Stimulated activated CD8-positive, alpha-beta memory T cell treated with anti-CD3 and anti-CD28 coated beads, Interleukin-15, amount 100 ng/mL, for 24 hours (primary cell): ENCODE data around the gene CNOT1.
"Not testable (repeated sequence)": the region's sequence is repeated elsewhere in the genome, so short reads cannot be mapped to it uniquely, and the experiment has no call there.

Experiments used
- DNase-seq: peaks from one replicate; pipeline ENCODE4 v3.0.0-alpha.2; 2020; ENCODE audit warnings: low read depth

CNOT1 gene

DNA sequence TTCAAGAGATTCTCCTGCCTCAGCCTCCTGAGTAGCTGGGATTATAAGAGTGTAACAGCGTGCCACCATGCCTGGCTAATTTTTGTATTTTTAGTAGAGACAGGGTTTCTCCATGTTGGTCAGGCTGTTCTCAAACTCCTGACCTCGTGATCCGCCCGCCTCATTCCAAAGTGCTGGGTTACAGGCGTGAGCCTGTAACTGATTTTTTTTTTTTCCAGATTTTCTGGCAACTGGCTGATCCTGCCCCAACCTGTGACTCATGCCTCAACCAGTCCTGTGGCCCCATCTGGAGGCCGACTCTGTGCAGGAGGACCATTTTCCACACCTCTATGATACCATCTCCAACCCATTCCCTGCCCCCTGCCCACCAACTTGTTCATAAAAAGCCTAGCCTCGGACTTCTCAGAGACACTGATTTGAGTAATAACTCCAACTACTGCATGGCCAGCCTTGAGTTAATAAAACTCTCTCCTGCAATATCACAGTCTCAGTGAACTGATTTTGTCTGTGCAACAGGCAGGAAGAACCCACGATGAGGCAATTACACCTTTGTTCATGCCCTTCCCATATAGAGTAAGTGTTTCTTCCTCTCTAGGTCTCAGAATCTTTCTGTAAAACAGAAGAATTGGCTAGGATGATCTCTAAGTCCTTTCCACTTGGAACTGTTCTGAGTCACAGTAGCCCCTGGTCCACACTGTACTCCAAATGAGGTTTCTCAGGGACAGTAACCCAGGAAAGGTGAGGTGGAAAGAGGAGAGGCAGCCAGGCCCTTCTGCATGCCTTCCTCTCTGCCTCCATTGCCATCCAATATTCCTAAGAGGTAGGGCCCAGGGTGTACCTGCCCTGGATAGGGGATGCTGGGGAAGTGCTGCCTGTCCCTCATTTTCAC lies 8.8 kb upstream of the CNOT1 start:
- DNase-seq = no peak

DNA sequence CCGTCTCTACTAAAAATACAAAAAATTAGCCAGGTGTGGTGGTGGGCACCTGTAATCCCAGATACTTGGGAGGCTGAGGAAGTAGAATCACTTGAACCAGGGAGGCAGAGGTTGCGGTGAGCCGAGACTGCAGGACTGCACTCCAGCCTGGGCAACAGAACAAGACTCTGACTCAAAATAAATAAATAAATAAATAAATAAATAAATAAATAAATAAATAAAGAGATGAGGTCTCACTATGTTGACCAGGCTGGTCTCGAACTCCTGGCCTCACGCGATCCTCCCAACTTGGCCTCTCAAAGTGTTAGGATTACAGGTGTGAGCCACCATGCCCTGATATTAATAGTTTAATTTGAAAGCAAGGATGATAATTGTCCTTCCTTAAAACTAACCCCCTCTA lies 7.4 kb upstream of the CNOT1 start:
- not testable (repeated sequence) for DNase-seq

DNA sequence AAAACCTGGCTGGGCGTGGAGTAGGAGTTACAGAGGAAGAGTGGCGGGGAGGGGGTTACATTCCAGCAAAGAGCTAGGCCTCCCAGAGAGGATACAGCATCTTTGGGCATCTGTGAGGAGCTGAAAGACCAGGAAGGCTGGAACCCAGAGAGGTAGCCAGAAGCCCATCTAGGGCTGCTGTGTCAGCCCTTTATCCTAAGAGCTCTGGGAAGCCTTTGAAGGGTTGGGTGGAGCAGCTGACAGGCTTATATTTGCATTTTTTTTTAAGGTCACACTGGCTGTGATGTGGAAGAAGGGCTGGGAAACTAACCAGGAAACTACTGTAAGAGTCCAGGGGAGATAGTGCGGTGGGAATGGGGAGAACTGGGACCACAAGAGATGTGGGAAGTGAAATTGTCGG lies 6.8 kb upstream of the CNOT1 start:
- DNase-seq = no peak

DNA sequence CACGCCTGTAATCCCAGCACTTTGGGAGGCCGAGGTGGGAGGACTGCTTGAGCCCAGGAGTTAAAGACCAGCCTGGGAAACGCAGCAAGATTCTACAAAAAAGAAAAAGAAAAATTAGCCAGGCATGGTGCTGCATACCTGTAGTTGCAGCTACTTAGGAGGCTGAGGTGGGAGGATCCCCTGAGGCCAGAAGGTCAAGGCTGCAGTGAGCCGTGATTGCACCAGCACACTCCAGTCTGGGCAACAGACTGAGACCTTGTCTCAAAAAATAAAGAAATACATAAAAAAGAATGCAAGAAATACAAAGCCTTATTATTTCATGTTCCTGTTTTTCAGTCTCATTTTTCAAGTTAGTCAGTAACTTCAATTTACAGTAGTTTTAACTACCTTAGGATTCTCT lies 5.9 kb upstream of the CNOT1 start:
- no peak for DNase-seq

DNA sequence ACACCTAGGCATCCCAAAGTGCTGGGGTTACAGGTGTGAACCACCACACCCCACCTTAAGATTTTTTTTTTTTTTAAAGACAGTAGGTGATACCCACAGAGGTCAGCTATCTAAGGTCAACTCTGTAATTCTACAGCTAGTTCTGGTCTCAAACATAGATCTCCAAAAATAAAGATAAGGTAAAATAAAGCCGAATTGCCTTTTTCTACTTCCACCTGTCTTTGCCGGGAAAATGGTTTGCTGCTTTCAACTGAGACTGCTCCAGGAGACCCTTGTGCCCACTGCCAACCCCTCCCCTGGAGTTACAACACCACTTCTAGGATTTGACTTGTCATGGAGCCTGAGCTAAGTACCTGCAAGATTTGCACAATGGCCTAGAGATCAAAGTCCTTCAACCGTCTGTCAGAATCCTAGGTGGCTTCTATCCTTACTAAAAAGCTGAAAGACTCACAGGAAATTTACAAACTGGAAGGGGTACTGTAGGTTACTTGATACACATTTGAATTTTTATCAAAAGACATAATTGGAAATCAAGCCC lies 4.7 kb upstream of the CNOT1 start:
- no peak for DNase-seq

DNA sequence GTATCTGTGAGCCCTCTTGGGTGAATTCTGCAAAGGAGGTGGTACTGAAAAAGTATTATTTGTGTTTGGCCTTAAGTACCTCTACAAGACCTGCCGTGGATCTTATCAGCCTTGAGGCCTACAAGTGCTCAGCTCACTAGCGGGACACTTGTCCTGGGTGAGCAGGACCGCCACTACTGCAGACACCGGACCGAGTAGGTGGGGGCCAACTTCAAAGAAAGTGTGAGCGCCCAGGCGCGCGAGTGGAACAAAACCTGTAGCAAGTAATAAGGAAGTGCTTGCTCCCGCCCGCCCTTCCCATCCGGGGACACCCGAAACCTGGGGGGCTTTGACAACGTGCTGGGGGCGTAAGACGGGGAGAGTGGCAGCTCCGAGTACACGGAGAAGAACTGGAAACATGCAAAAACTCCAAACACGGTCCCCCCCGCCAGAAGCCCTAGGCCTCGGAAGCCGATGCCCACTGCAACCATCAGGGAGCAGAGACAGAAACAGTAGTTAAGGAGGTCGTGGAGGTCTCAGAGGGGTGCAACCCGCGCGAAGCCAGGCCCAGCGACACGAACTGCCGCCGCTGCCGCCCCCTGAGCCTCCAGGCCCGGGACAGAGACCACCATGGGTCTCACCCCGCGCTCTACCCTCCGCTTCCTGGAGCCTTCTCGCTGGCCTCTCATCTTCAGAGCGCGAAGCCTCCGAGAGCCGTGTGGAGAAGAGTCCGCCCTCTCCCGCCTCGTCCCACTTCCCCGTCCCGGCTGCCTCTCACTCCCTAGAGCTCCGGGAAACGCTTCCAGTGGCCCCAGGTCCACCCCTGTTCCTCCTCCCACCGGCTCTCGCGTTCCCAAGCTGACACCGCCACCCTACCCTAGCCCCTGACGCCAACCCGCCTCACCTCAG lies 537 bp downstream of the CNOT1 start:
- peak; percentile 20 for DNase-seq

DNA sequence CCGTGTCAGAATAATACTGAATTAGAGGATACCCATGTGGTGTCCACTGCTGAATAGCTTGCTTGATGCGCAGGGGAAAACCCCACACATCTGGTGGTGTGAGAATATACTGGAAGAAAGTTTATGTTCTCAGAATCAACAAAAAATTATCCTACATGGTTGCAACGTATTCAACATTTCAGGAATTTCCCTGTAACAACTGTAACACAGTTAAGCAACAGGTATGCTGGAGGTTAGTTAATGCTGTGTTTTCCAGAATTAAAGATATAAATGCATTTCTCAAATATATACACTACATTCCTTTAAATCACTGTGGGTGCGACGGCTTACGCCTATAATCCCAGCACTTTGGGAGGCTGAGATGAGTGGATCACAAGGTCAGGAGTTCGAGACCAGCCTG lies 5.4 kb downstream of the CNOT1 start:
- DNase-seq = no peak

DNA sequence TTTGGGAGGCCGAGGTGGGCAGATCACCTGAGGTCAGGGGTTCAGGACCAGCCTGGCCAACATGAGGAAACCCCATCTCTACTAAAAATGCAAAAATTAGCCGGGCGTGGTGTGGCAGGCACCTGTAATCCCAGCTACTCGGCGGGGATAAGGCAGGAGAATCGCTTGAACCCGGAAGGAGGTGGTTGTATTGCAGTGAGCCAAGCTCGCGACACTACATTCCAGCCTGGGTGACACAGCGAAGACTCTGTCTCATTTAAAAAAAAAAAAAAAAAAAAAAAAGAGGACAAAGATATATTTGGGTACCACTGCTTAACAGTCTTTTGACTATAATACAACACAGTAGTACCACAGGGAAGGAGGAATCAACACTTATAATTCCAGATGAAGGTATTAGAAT lies 9.2 kb downstream of the CNOT1 start:
- no peak for DNase-seq

DNA sequence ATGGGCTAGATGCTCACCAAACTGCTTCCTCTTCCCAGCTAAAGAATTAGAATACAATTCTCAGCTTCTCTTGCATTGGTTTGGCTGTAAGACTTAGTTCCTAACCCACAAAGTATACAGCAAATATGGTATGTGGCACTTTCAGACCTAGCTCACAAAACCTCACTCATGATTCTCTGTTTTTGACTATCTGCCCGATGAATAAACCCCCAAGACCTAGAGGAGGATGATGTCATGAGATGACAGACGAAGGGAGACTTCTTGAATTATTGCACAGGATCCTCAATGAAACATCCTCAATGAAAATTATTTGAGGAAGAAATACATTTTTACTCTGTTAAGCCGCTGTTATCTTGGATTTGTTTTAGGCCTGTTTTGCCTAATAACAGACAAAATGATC lies 14.3 kb downstream of the CNOT1 start:
- no peak for DNase-seq

DNA sequence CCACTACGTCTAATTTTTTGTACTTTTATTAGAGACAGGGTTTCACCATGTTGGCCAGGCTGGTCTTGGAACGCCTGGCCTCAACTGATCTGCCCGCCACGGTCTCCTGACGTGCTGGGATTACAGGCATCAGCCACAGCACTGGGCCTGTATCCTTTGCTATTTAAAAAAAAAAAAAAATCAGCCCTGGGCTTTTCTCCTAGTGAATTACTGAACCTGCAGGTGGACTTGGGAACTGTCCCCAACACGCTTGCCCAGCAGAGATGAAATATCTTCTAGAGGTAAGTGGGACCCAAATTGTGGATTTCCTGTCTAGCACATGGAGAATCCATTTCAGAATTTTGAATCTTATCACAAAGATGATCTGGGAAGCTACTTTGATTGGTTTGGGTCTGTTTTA lies 14.8 kb downstream of the CNOT1 start:
- DNase-seq = no peak

DNA sequence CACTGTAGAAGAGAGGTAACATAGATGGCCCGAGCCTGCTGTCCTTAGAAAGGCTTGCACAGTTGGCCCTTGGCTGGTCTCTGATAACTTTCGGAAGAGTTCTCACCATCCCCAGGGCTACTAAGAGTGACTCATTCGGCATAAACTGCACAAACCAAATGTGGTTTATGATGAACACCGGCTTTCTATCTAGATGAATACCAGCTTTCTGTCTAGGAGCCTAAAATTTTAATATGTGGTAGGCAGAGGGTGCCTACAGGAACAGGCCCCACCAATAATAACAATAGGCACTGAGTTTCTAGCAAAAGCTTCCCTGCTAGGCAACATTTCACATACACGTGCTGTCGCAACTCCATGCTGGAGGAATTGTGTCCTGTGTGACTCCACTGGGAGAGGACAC lies 15.4 kb downstream of the CNOT1 start:
- DNase-seq = no peak

DNA sequence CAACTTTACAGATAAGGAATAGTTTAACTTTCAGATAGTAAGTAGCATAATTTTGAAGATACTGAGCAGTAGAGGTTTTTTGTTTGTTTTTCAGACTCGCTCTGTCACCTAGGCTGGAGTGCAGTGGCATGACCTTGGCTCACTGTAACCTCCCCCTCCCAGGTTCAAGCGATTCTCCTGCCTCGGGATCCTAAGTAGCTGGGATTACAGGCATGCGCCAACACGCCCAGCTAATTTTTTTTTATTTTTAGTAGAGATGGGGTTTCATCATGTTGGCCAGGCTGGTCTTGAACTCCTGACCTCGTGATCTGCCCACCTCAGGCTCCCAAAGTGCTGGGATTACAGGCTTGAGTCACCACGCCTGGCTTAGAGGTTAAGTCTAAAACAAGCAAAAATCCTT lies 16.7 kb downstream of the CNOT1 start:
- DNase-seq = not testable (repeated sequence)

DNA sequence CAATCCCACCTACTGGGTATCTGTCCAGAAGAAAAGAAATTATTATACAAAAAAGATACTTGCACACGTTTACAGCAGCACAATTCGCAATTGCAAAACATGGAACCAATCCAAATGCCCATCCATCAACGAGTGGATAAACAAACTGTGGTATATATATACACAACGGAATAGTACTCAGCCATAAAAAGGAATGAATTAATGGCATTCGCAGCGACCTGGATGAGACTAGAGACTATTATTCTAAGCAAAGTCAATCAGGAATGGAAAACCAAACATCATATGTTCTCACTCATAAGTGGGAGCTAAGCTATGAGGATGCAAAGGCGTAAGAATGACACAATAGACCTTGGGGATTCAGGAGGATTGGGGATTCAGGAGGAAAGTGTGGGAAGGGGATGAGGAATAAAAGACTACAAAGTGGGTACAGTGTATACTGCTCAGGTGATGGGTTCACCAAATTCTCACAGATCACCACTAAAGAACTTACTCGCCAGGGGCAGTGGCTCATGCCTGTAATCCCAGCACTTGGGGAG lies 21.0 kb downstream of the CNOT1 start:
- DNase-seq = no peak

DNA sequence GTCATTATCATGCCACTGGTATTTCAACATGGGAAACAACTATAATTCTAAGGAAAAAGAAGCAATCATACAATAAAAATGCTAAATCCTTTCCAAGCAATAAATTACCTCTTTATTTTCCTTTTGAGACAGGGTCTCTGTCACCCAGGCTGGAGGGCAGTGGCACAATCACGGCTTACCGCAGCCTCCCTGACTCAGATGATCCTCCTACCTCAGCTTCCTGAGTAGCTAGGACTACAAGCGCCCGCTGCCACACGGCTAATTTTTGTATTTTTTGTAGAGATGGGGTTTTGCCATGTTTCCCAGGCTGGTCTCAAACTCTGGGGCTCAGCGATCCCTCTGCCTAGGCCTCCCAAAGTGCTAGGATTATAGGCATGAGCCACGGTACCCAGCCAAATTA lies 24.1 kb downstream of the CNOT1 start:
- DNase-seq = no peak

DNA sequence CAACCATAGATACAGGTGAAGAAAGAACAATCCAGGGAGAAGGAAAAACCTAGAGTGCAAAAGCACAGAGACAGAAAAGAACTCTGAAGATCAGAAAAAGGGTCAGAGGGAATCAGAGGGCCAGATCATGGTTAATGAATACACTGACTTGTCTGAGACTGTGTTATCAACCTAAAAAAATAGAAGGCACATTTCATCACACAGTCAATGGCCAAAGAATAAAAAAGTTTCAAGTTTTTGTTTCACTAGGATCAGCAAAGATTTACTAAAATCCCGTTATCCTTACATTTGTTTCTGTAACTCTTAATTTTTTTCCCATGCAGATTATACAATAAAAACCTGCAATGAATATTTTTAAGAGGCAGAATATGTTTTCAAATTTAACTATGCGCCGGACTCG lies 38.5 kb downstream of the CNOT1 start:
- DNase-seq = no peak

DNA sequence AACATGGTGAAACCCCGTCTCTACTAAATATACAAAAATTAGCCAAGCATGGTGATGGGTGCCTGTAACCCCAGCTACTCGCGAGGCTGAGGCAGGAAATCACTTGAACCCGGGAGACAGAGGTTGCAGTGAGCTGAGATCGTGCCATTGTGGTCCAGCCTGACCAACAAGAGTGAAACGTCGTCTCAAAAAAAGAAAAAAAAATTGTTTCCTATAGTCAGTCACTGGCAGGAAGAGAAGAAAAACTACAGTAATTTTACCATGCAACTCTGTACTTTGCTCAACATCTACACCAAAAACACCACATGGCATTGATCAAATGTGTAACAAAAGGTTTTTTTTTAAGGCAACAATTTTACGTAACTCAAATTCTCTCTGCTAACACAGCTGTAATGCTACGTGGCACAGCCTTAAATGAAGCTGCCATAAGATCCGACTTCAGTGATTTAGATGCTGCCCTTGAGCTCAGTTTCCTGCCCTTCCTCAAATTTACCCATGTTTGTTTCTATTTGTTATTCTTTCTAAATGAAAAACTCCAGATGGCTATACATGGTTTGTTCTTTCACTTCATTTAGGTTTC lies 40.2 kb downstream of the CNOT1 start:
- no peak for DNase-seq

DNA sequence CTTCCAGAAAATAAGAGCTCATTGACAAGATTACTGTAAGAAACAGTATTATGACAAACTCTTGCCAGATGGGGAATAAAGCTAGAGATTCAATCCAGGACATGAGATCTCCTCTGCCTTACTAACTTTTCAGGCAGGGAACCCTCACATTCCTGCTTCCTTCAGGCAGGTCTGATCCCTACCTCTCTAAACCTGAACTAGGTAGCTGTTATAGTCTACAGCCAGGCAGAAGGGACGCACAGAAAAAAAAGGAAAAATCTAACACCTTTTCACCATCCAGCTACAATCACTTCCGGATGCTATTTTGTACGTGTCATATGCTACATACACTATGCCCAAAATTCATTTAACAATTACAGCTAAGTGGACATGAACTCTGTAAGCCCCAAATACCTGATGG lies 41.2 kb downstream of the CNOT1 start:
- DNase-seq = no peak

DNA sequence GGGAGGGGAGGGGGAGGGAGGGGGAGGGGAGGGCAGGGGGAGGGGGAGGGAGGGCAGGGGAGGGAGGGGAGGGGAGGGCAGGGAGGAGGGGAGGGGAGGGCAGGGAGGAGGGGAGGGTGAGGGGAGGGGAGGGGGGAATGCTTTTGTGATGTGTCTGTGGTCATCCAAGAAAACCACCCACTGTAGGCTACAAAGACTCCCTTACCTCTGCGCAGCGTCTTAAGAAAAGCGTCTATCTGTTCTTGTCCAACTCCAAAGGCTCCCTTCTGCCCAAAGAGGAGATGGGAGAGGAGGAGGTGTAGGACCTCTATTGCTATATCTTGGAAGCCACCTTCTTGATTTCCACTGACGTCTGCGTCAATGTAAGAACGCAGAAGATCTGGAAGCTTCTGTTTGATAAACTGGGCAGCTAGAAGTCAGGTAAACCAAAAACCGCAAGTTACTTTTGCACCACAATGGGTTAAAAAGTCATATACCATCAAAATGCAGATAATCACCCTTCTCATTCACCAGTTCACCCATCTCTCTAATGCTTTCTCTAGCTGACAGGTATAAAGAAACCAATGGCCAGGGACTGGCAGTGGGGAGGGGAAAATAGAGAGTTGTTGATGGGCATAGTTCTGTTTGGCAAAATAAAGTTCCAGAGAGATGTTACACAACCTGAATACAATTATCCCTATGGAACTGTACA lies 43.1 kb downstream of the CNOT1 start:
- no peak for DNase-seq

DNA sequence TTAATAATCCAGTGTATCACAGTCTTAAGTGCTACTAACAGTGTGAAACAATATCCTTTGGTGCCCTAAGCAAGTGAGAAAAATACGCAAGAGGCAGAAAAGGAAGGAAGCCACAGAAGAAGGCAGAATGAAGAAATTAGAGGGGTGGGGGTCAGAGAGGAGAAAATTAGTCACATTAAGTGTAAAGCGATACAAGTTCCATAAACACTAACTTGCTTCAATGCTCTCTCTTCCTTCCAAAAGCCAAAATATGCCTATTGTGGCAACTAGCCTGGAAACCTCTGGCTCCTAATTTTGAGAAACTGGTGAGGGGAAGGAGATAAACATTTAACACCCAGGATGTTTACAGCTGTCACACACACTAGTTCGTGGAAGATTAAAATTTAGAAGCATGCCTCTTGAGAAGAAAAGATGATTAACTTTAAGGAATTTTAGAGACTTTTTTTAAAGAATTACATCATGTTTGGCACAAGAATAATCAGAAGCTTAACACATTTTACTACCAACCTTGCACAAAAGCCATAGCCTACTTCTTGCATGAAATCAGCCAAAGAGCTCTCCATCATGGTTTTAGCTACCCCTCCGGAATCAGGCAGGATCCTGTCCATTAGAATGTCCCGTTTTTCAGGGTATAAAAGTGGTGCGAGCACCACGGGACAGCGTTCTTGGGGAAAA lies 44.7 kb downstream of the CNOT1 start:
- no peak for DNase-seq

DNA sequence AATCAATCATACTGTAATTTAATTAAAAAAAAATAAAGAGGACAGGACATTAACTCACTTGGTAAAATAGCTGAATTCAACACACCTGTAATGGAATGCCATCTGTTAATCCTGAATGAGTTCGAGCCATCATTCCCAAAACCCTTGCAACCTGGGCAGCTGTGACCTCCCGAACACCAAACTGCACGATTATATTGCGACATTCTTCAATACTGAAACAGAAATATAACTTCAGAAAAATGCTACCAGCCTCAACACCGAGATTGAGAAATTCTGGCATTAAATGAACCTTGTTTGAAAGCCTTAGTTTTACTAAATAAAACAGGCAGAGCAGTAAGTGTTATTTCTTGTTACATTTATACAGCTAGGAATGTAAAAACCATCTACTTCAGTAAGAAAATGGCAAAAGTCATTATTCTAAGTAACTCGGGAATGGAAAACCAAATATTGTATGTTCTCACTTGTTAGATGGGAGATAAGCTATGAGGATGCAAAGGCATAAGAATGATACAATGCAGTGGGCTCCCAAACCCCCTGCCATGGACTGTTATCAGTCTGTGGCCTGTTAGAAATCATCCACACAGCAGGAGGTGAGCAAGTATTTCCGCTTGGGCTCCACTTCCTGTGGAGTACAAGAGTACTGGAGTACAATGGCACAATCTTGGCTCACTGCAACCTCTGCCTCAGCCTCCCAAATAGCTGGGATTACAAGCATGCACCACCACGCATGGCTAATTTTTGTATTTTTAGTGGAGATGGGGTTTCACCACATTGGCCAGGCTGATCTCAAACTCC lies 46.5 kb downstream of the CNOT1 start:
- no peak for DNase-seq
